HFF-Myc (cell line): ENCODE measurements around the gene FILIP1L.
A peak's percentile ranks its signal among the peaks of the same experiment; 100 is the strongest.

Source experiments
- DNase-seq: peaks from one replicate; pipeline ENCODE4 v3.0.0-alpha.2; 2011; ENCODE audit warnings: low read depth; ENCODE audit errors: extremely low read depth
- H3K4me3 ChIP-seq: replicated peaks from 2 replicates; pipeline ENCODE4 v1.5.1; 2011; ENCODE audit warnings: low read depth, mild to moderate bottlenecking, control low read depth, low read length
- TF ChIP-seq, protein P1 (sequence below): IDR thresholded peaks from 2 replicates; pipeline ENCODE4 v1.5.1; 2012; ENCODE audit warnings: mild to moderate bottlenecking, low read depth, low read length, control low read depth; ENCODE audit errors: missing control alignments

FILIP1L gene

DNA sequence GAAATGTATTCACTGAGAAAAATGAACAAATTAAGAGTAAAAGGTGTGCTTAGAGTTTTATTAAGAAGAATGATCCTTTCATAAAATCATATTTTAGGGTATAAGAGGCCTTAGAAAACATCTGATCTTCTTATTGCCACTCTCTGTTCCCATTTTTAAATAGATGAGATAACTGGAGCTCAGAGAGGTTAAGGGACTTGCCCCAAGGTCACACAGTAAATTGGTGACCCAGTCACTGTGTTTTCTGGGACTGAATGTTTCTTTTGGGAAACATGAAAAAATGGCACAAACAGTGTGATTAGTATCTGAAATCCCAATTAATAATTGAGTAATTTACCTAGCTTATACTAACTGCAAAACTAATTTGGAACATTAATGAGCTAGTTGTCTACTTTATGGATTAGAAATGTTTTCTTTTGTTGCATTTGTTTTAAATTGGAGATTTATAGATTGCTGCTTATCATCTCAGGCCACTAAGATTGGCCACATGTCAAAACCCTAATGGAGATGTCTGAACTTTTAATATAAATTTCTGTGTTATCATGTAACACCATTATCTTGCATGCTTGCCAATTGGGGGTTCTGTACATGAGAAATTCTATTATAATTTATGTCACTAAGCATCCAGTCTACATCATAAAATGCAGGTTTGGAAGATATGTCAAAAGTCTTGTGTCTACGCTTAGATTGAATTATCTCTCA lies 231.7 kb downstream of the FILIP1L start:
- H3K4me3 ChIP-seq, result no peak overlapping the region
- TF ChIP-seq, protein P1, sequence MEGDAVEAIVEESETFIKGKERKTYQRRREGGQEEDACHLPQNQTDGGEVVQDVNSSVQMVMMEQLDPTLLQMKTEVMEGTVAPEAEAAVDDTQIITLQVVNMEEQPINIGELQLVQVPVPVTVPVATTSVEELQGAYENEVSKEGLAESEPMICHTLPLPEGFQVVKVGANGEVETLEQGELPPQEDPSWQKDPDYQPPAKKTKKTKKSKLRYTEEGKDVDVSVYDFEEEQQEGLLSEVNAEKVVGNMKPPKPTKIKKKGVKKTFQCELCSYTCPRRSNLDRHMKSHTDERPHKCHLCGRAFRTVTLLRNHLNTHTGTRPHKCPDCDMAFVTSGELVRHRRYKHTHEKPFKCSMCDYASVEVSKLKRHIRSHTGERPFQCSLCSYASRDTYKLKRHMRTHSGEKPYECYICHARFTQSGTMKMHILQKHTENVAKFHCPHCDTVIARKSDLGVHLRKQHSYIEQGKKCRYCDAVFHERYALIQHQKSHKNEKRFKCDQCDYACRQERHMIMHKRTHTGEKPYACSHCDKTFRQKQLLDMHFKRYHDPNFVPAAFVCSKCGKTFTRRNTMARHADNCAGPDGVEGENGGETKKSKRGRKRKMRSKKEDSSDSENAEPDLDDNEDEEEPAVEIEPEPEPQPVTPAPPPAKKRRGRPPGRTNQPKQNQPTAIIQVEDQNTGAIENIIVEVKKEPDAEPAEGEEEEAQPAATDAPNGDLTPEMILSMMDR, result no peak
- no peak for DNase-seq

DNA sequence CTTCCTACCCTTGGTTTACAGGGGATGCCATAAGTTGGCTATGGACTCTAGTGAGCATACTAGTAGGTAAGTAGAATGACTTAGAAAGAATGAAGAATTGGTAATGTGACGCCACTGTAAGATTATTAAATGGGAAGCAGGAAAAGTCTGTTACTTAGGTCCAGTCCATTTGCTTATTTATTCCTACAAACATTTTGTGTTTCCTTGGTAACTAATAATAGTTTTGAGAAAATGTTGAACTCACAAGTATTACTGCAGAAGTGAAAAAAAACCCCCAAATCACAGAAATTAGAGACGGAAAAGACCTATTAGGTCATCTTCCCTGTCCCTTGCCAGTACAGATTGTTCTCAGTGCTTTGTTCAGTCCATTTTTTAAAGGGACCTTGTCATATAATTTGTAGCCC lies 233.2 kb downstream of the FILIP1L start:
- TF ChIP-seq, protein P1, result no peak
- no peak for DNase-seq
- H3K4me3 ChIP-seq, result no peak overlapping the region

DNA sequence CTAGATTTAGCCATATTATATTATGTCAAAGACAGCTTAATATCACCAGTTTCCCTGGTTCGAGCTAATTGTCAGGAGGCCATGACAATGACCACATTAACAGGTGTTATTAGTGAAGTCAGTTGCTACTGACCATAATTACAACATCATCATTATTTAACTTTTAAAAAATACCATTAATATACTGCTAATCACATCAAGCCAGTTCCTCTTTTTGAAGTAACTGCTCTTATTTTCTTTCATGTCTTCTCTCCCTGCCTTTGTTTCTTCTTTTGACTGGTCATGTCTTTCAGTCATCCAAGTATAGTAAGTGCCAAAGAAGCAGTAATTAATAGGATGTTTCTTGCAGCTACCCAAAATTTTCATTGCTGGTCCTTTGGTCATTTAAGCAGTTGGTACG lies 235.0 kb downstream of the FILIP1L start:
- TF ChIP-seq, protein P1, result no peak
- no peak for DNase-seq
- no peak overlapping the region for H3K4me3 ChIP-seq

DNA sequence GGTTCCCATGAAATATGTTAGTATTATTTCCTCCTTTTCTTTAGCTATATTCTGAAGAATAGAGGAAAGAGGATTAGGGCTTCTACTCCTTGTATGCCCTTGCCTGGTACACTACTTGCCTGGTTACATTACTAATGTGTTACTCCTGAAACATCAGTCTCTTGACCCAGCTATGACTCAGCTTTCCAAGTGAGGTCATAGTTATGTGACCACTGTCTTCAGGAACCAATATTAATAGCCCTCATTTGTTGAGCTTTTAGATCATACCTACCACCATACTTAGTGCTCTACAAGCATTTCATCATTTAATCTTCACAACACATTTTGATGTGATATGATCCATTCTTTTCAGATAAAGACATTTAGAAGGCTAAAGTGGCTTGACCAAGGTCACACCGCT lies 236.3 kb downstream of the FILIP1L start:
- DNase-seq, result no peak
- no peak overlapping the region for H3K4me3 ChIP-seq
- TF ChIP-seq, protein P1, result no peak

DNA sequence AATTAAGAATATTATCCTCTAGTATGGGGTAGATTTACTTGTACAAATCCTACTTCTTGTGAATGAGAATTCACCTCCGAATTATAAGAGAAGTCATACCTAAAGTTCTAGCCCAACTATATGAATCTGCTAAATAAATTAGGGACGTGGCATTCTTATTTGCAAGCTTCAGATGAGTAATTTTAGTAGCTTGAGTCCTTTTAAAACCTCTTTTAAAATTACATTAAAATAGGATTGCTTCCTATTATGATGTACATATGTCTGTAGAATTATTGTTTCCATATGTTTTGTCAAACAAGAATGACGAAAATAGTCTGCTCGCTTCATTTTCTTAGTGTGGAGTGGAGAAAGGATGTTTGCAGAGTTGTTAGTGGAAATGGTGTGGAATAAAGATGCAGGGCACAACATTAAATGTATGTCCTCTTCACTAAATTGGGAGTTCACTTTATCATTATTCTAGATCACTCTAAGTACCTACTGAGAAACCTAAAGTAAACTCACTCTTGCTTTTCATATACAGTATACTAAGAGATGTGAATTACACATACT lies 237.2 kb downstream of the FILIP1L start:
- TF ChIP-seq, protein P1, result no peak

DNA sequence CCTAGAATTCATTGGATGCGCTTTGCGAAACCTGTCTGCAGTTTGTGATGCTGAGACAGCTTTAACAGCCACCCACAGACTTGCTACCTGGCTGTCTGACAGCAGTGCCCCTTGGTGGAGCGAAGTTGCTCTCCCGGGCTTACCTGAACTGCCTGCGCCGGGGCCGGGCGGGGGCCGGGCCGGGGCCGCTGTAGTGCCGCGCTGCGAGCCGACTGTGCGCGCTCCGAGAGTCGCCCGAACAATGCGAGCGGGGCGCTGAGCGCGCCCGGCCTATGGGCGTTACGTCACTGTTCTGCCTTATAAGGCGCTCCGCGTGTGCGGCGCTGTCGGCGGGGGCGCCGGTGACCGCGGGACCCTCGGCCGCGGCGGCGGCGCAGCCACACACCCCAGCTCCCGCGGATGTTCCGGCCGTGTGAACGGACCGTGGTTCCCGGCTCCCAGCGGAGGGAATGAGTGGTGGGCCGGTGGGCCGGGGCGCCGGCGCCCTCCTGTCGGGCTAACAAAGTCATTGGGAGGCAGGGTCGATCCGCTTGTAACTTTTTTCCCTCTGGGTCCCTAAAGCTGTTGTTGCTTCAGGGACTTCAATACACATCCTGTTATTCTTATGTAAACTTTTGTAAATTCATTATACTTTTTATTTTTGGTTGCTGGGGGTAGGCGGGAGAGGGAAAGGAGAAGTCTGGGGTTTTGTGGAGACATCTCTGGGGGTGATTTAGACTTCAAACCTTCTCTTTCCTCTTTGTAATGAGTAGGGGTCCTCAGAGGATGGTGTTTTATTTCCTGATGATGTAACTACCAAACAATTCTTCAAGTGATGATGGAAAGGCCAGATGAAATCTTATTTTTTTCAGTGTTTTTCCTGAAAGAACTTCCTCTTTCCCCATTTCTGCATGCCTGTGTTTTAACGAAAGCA lies 238.1 kb downstream of the FILIP1L start:
- peak overlapping the region; percentile 70 for H3K4me3 ChIP-seq
- no peak for DNase-seq
- TF ChIP-seq, protein P1, result no peak

More for the DNA sequence above, 237.2 kb downstream of the FILIP1L start:
- no peak for DNase-seq
- peak overlapping the region; percentile 70; the same call in 1 of the 2 replicates for H3K4me3 ChIP-seq
